Activated CD4-positive, alpha-beta T cell treated with anti-CD3 and anti-CD28 coated beads for 36 hours (primary cell): ENCODE results near the gene DGKB. TPM values are rescaled to one million over a fixed set of nuclear protein-coding genes. Genes with fewer than 3 reads are reported as not detected.

Source experiments
- ATAC-seq: fragments of 200-7000 bp; cut with Tn5 transposase; one replicate; pipeline ENCODE4 v1.10.0; 2021; ENCODE audit warnings: mild to moderate bottlenecking, moderate library complexity
- CTCF ChIA-PET: fragments of 350-600 bp; sonication (Branson Sonifier 250); formaldehyde crosslinking; loops from one replicate; lab custom pipeline; 2021; ENCODE audit warnings: antibody characterized with exemption; lab: Charles Lee
- POLR2A ChIA-PET: fragments of 350-600 bp; sonication (Branson Sonifier 250); formaldehyde crosslinking; loops from one replicate; lab custom pipeline; 2021; ENCODE audit warnings: antibody characterized with exemption, inconsistent platforms; lab: Charles Lee
- DNase-seq: peaks from one replicate; pipeline ENCODE4 v3.0.0-alpha.2; 2020
- H3K27ac Mint-ChIP-seq: one replicate; pipeline ENCODE4 v1.8.0; 2021; ENCODE audit warnings: mixed read lengths
- H3K27me3 Mint-ChIP-seq: one replicate; pipeline ENCODE4 v1.8.0; 2021; ENCODE audit warnings: mixed read lengths
- H3K36me3 Mint-ChIP-seq: one replicate; pipeline ENCODE4 v1.8.0; 2021; ENCODE audit warnings: low read depth, mixed read lengths
- H3K4me1 Mint-ChIP-seq: one replicate; pipeline ENCODE4 v1.8.0; 2021; ENCODE audit warnings: mixed read lengths
- H3K4me3 Mint-ChIP-seq: one replicate; pipeline ENCODE4 v1.8.0; 2021; ENCODE audit warnings: mild to moderate bottlenecking, moderate library complexity, mixed read lengths
- H3K9me3 Mint-ChIP-seq: one replicate; pipeline ENCODE4 v1.8.0; 2021; ENCODE audit warnings: low read depth, mixed read lengths
- intact Hi-C, 2 experiments: fragments of 100-400 bp; cut with DNase I in 1 of 2; cut with micrococcal nuclease in 1 of 2; formaldehyde crosslinking; loops; one replicate each; pipeline versions ENCODE4 v1.14.2 to v1.15.1; 2022 to 2024; cut with DNase I, micrococcal nuclease
- total RNA-seq, 2 experiments: library from RNA; stranded (reverse); gene quantifications; one replicate each; pipeline ENCODE4 v1.2.3, GENCODE V29; 2021

DGKB gene
- total RNA-seq, 2 experiments from 2014 or later, result not detected

- no peak for DNase-seq
- Mint-ChIP-seq H3K36me3 (no peaks in the 10 kb centered on the region), H3K9me3 (peaks cover 14% of the 10 kb centered on the region), H3K4me1 (no peaks in the 10 kb centered on the region), H3K27me3 (no peaks in the 10 kb centered on the region), H3K4me3 (no peak overlapping the region), H3K27ac (no peak overlapping the region)
- ChIA-PET CTCF (no interaction called here), POLR2A (no interaction called here)
- intact Hi-C loops, result no loop called here
- no peak for ATAC-seq
Observed at GRCh38 chr7:14776266-14776665, 126.3 kb downstream of the DGKB start.

- DNase-seq, result no peak
- ATAC-seq, result no peak
- CTCF ChIA-PET, result no interaction called here
- H3K9me3 Mint-ChIP-seq, result peaks cover 14% of the 10 kb centered on the region
- no peaks in the 10 kb centered on the region for H3K27me3 Mint-ChIP-seq
- H3K36me3 Mint-ChIP-seq, result no peaks in the 10 kb centered on the region
- POLR2A ChIA-PET, result no interaction called here
- H3K27ac Mint-ChIP-seq, result no peak overlapping the region
- H3K4me1 Mint-ChIP-seq, result no peaks in the 10 kb centered on the region
- H3K4me3 Mint-ChIP-seq, result no peak overlapping the region
- intact Hi-C loops, result no loop called here
Observed at GRCh38 chr7:14773729-14774271, 128.8 kb downstream of the DGKB start.

- Mint-ChIP-seq H3K4me3 (no peak overlapping the region), H3K9me3 (peaks cover 5% of the 10 kb centered on the region), H3K36me3 (no peaks in the 10 kb centered on the region), H3K27me3 (no peaks in the 10 kb centered on the region), H3K27ac (no peak overlapping the region), H3K4me1 (no peaks in the 10 kb centered on the region)
- no peak for ATAC-seq
- ChIA-PET CTCF (no interaction called here), POLR2A (no interaction called here)
- intact Hi-C loops, result no loop called here
- DNase-seq, result no peak
Observed at GRCh38 chr7:14770614-14771013, 131.9 kb downstream of the DGKB start.

GRCh38 chr7:14769261-14769660 lies 133.3 kb downstream of the DGKB start:
- Mint-ChIP-seq H3K4me3 (no peak overlapping the region), H3K27ac (no peak overlapping the region), H3K36me3 (no peaks in the 10 kb centered on the region), H3K9me3 (peaks cover 2% of the 10 kb centered on the region), H3K27me3 (no peaks in the 10 kb centered on the region), H3K4me1 (no peaks in the 10 kb centered on the region)
- intact Hi-C loops, result no loop called here
- ChIA-PET POLR2A (no interaction called here), CTCF (no interaction called here)
- ATAC-seq (no peak), DNase-seq (no peak)

- no peaks in the 10 kb centered on the region for H3K36me3 Mint-ChIP-seq
- H3K4me1 Mint-ChIP-seq, result no peaks in the 10 kb centered on the region
- H3K4me3 Mint-ChIP-seq, result no peak overlapping the region
- ChIA-PET CTCF (no interaction called here), POLR2A (no interaction called here)
- H3K9me3 Mint-ChIP-seq, result peaks cover 2% of the 10 kb centered on the region
- ATAC-seq (no peak), DNase-seq (no peak)
- H3K27me3 Mint-ChIP-seq, result no peaks in the 10 kb centered on the region
- no peak overlapping the region for H3K27ac Mint-ChIP-seq
- intact Hi-C loops, result no loop called here
Observed at GRCh38 chr7:14767716-14768425, 134.7 kb downstream of the DGKB start.

GRCh38 chr7:14766747-14767146 lies 135.8 kb downstream of the DGKB start:
- CTCF ChIA-PET, result no interaction called here

GRCh38 chr7:14765731-14766130 lies 136.8 kb downstream of the DGKB start:
- ATAC-seq, result no peak
- intact Hi-C loops, result no loop called here
- ChIA-PET CTCF (no interaction called here), POLR2A (no interaction called here)
- H3K36me3 Mint-ChIP-seq, result no peaks in the 10 kb centered on the region
- no peaks in the 10 kb centered on the region for H3K9me3 Mint-ChIP-seq
- H3K27ac Mint-ChIP-seq, result no peak overlapping the region
- DNase-seq, result no peak
- no peaks in the 10 kb centered on the region for H3K27me3 Mint-ChIP-seq
- no peak overlapping the region for H3K4me3 Mint-ChIP-seq
- H3K4me1 Mint-ChIP-seq, result no peaks in the 10 kb centered on the region

More at GRCh38 chr7:14766747-14767146, 135.8 kb downstream of the DGKB start:
- ATAC-seq (no peak), DNase-seq (no peak)
- H3K27me3 Mint-ChIP-seq, result no peaks in the 10 kb centered on the region
- H3K27ac Mint-ChIP-seq, result no peak overlapping the region
- no peak overlapping the region for H3K4me3 Mint-ChIP-seq
- H3K9me3 Mint-ChIP-seq, result no peaks in the 10 kb centered on the region
- H3K36me3 Mint-ChIP-seq, result no peaks in the 10 kb centered on the region
- intact Hi-C loops, result no loop called here
- POLR2A ChIA-PET, result no interaction called here
- H3K4me1 Mint-ChIP-seq, result no peaks in the 10 kb centered on the region

GRCh38 chr7:14762561-14762960 lies 140.0 kb downstream of the DGKB start:
- no peak for ATAC-seq
- intact Hi-C loops, result no loop called here
- Mint-ChIP-seq H3K27ac (no peak overlapping the region), H3K9me3 (peaks cover 2% of the 10 kb centered on the region), H3K4me3 (no peak overlapping the region), H3K27me3 (no peaks in the 10 kb centered on the region), H3K36me3 (no peaks in the 10 kb centered on the region), H3K4me1 (no peaks in the 10 kb centered on the region)
- CTCF ChIA-PET, result no interaction called here
- DNase-seq, result no peak
- POLR2A ChIA-PET, result no interaction called here

GRCh38 chr7:14761510-14762296 lies 140.8 kb downstream of the DGKB start:
- intact Hi-C loops, result no loop called here
- H3K36me3 Mint-ChIP-seq, result no peaks in the 10 kb centered on the region
- H3K4me1 Mint-ChIP-seq, result no peaks in the 10 kb centered on the region
- POLR2A ChIA-PET, result no interaction called here
- peaks cover 2% of the 10 kb centered on the region for H3K9me3 Mint-ChIP-seq
- no peaks in the 10 kb centered on the region for H3K27me3 Mint-ChIP-seq
- no peak for DNase-seq
- CTCF ChIA-PET, result no interaction called here
- ATAC-seq, result no peak
- H3K27ac Mint-ChIP-seq, result no peak overlapping the region
- H3K4me3 Mint-ChIP-seq, result no peak overlapping the region

- Mint-ChIP-seq H3K27ac (no peak overlapping the region), H3K4me1 (no peaks in the 10 kb centered on the region), H3K4me3 (no peak overlapping the region), H3K9me3 (peaks cover 2% of the 10 kb centered on the region), H3K36me3 (no peaks in the 10 kb centered on the region), H3K27me3 (no peaks in the 10 kb centered on the region)
- intact Hi-C loops, result no loop called here
- CTCF ChIA-PET, result no interaction called here
- DNase-seq, result no peak
- ATAC-seq, result no peak
- POLR2A ChIA-PET, result no interaction called here
Observed at GRCh38 chr7:14760730-14761478, 141.6 kb downstream of the DGKB start.

GRCh38 chr7:14759785-14760184 lies 142.8 kb downstream of the DGKB start:
- no peak overlapping the region for H3K27ac Mint-ChIP-seq
- no peak overlapping the region for H3K4me3 Mint-ChIP-seq
- no peaks in the 10 kb centered on the region for H3K4me1 Mint-ChIP-seq
- ChIA-PET POLR2A (no interaction called here), CTCF (no interaction called here)
- DNase-seq (no peak), ATAC-seq (no peak)
- no peaks in the 10 kb centered on the region for H3K27me3 Mint-ChIP-seq
- intact Hi-C loops, result no loop called here
- H3K9me3 Mint-ChIP-seq, result peaks cover 2% of the 10 kb centered on the region
- no peaks in the 10 kb centered on the region for H3K36me3 Mint-ChIP-seq
